T47D (cell line): Measurements from ENCODE around the gene PTPRD.

Experiments used
- DNase-seq, 2 experiments: peaks; one replicate each; pipeline versions ENCODE4 v3.0.0 to v3.0.0-alpha.2; 2011 to 2012; ENCODE audit warnings: low read depth in 1 of 2, low spot score in 1 of 2
- JUND ChIP-seq: IDR thresholded peaks from 2 replicates; pipeline ENCODE4 v1.6.1; 2012; ENCODE audit warnings: low read depth
- in situ Hi-C: cut with HindIII; loops from 2 replicates; pipeline ENCODE4 v1.10.0; 2016; ENCODE audit warnings: low sequenced_read_pairs, low pct_unique_long_range_greater_than_20kb

Gene PTPRD

DNA sequence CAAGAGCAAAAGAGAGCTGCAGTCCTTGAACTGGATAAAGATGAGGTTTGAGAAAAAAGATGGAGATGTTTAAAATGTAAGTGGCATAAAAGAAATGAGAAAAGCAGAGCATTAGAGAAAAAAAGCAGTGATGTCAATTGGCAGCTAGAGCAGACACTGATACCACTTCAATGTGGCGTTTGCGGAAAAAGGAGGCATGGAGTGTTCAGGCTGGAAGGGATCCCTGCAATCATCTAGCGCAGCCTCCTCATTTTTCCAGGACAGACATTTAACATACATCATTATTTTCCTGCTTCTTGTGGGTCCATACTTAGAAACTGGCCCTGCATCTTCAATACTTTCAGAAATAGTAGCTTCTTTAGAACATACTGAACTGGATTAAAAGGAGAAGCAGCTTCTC lies 563.8 kb downstream of the PTPRD start:
- in situ Hi-C loops = no loop called here
- DNase-seq = no peak
- no peak for TF ChIP-seq JUND

DNA sequence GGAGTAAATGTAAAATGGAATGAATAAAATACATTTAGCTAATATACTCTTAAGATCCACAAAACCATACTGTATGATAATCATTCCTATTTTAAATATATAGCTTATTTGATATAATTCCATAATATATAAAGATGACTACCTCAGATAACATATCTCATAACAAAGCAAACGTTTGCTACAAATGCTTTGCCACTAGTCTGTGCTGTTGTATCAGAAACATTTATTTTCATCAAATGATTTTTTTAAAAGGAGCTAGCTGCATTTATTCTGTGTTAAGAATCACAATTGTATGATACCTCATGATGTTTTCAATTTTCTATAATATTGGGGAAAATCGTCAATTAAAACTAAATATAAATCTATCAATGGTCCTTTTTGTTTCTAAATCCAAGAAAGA lies 567.2 kb downstream of the PTPRD start:
- in situ Hi-C loops = no loop called here
- DNase-seq = peak in 1 of 2 experiments; percentile 10
- TF ChIP-seq JUND = no peak

DNA sequence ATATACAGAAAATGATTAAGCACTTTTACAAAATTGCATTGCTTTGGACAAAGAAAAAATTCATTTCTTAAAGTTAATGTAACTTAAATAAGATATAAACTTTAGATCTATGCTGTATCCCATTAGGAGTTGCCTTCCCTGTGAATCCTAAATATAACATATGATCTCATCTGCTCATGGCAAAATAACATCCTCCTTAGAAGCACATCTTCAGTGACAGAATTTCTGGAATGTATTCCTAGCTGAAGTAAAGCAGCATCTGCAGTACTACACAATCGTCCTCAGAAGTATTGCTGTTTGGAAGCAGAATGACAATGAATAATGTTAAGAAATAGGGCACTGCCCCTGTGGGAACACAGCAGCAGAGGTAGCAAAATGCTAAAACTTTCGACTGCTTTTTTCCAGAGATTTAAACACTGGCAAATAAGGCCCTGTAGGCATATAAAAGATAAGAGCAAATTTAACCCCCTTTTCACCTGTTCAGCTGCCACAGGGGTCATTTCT lies 571.0 kb downstream of the PTPRD start:
- in situ Hi-C loops = no loop called here
- DNase-seq = no peak
- no peak for TF ChIP-seq JUND

DNA sequence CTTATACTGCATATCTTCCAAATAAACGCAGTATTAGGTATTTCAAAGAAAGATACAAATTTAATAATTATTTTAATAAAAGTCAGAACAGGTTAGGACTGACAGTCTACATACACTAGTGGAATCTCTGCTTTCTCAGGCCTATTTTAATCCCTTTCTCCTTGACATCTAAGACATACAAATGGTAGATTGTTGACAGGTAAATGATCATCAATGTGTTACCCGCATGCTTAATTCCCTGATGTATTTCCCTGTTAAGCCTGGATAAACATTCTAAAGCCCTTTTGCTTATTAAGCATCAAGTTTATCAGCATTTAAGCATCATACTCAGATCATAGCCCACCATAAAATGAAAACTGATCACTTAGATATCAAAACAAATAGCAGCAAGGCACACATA lies 576.7 kb downstream of the PTPRD start:
- DNase-seq = no peak
- in situ Hi-C loops = no loop called here
- no peak for TF ChIP-seq JUND

DNA sequence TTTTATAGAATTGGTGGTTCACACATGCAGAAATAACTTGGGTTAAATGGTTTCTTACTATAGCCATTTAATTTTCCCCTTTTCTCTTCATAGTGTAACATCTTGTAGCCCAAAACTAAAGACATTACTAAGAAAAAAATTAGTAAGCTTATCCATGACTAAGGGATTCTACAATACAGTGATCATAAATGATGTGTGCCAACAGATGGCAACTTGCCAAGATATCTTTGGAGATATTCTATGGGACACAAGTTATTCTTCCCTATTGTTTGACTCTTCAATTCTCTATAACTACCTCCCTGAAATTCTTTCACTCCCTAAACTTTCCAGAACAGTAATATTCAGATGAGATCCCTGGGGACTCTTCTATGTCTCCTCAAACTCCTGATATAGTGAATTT lies 580.6 kb downstream of the PTPRD start:
- in situ Hi-C loops = no loop called here
- no peak for TF ChIP-seq JUND
- no peak for DNase-seq

DNA sequence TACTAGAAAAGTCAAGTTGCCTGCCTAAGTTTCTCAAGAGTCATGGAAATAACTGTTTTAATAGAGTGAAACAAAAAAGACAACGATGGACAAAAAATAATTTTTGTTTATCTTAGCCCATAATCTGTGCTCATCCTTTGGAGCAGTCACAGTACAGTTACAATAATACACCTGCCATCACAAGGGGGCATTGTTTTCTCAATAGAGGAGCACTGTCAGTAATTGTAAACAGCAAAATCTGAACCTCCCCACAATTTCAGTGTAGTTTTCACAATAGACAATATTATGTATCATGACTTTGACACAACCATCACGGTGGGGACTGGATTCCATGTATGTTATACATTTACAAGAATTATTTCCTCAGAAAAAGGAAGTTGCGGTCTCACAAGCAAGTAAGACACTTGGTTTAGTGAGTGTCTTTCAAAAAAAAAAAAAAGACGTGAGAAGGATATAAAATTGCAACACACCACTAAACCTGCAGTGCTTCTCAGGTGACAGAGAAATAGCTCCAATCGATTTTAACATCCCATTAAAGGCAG lies 586.3 kb downstream of the PTPRD start:
- TF ChIP-seq JUND = no peak
- in situ Hi-C loops = no loop called here
- no peak for DNase-seq

DNA sequence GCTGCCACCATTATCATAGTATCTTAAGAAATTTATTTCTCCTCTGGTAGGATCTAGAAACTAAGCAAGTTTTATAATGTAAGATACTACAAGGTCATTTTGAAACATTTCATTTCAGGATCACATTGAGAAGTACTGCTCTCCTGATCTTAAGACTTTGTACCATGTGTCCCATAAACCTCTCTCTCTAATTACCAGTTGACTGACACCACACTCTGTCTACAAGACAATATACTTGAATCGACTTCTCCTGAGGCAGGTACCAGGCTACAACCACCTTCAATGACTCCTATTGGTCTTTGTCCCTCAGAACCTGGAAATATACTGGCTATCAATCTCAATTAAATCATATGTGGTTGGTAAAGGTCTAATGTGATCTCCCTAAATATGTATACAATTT lies 597.0 kb downstream of the PTPRD start:
- no peak for DNase-seq
- TF ChIP-seq JUND = no peak
- in situ Hi-C loops = no loop called here

DNA sequence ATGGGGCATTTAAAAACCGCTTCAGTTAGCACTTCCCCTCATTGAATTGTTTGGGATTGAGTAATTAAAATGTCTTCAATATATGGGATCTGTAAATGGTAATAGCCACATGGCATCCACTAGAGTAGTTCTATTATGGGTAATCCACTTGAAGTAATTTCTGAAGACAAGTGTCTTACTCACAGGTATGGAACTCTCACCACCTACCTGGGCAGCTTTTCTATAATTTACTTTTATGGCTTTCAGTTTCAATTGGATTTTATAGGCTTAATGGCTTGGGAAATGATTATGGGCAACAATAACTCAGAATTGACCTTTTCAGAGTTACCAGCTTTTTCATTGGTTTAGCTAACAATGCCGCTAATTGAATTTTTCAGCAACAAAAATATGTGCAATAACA lies 597.9 kb downstream of the PTPRD start:
- TF ChIP-seq JUND = no peak
- in situ Hi-C loops = no loop called here
- no peak for DNase-seq

DNA sequence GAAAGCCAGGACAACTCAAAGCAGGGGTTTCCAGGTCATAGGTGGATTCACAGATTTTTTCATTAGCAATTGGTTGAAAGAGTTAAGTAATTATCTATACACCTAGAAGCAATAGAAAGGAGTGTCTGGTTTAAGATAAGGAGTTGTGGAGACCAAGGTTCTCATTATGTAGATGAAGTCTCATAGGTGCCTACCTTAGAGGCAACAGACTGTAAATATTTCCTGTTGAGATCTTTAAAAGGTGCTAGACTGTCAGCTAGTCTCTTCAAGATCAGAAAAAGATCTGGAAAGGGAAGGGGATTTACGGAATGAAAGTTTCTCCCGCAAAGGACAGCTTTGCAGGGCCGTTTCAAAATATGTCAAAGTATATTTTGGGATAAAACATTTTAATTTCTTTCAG lies 603.4 kb downstream of the PTPRD start:
- DNase-seq = no peak
- no peak for TF ChIP-seq JUND
- in situ Hi-C loops = no loop called here

DNA sequence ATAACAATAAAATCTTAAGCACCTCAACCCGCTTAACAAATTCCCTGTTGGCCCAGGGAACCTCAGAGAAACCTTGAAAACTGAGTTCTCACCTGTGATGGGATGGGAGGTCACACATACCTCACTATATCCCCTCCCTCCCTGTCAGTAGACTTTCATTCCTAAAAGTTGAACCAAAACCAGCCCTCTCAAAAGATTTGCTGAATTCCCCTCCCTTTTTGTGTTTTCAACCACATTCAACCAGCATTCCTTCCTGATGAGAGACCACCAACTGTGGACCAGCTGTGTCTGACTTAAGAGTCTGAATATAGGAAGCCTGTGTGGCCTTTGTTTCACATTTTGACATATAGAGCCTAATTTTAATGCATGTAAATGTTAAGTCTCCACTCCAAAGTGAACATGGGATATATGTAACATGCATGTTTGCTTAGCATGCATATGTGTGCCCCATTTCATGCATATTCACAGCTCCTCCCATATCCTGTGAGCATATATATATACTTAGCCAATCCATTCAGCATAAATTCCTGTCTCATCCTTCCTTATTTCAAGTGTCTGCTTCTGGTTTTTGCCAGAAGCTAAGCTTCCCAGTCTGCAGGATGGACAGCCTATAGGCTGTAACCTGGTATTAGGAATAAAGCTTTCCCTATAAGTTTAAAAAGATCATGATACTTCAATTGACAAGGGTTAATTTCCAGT lies 604.6 kb downstream of the PTPRD start:
- in situ Hi-C loops = no loop called here

DNA sequence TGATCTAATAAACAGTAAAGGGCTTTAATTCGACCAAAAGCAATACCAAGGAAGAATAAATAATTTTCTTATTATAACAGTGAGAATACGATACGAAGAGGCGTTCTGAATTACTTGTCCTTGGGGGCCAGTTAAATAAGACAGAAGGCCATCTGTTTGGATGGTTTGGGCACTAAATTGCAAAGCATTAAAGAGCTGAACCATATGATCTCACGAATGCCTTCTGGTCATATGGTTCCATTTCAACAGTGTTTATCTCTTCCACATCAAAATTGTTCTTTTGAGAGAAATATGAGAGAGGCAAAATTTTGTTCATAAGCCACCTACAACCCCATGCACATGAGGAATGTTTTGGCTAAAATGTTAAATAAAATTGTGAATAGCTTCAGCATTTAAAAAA lies 605.4 kb downstream of the PTPRD start:
- TF ChIP-seq JUND = no peak
- DNase-seq = no peak
- in situ Hi-C loops = no loop called here

More for the DNA sequence above, 604.6 kb downstream of the PTPRD start:
- no peak for TF ChIP-seq JUND
- no peak for DNase-seq

DNA sequence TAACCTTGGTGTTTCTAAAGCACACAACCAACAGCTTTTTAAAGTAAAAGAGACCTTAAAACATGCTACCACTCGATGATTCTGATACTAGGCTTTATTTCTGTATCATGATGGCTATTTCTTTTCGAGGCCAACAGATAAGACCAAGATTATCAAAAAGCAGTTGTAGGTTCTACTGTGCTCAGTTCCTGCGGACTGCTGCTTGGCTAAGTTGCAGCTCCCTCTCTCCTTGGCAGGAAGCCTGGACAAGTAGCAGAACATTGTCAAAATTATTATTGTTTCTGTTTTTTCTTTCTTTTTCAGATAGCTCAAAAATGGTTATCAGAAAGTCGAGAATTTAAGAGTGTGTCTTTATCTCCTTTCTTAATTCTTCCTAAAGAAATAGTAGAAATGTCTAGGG lies 607.6 kb downstream of the PTPRD start:
- in situ Hi-C loops = no loop called here
- no peak for DNase-seq
- no peak for TF ChIP-seq JUND

DNA sequence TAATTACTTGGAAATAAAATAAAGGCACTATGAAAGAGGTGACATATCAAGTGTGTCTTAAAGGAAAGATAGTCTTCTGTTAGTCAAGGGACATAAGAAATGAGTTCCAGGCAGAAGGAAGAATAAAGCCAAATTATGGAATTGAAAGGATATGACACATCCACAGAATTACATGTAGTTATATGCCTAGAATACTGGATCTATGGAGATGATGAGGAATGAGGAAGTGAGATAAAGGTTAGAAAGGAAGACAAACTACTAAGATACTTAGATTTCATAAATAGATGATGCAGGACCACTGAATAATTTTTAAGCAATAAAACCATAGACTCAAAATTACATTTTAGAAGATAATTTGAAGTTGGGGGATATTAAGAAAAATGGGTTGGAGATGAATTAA lies 609.8 kb downstream of the PTPRD start:
- in situ Hi-C loops = no loop called here
- TF ChIP-seq JUND = no peak
- no peak for DNase-seq

DNA sequence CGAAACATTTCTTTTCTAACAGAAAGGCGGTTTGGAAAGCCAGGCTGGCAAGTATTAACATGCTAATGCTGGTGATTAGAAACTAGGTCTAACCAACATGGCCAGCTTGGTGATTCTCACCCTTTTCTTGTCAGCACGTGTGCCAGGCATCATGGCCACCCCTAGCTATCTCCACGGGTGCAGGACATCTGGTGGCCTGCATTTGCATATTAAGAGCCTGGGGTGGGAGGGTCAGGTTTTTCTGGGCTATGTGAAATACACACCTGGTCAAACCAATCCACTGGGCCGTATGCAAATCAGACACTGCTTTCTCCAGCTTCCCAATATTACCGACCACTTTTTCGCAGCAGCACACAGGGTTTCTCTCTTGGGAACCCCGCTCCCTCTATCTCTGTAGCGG lies 612.1 kb downstream of the PTPRD start:
- no peak for TF ChIP-seq JUND
- in situ Hi-C loops = no loop called here
- no peak for DNase-seq
